K562 (cell line): ENCODE data around the gene CAPN10. TPM values are rescaled to one million over a fixed set of nuclear protein-coding genes. Genes with fewer than 3 reads are reported as not detected.

Source experiments
- ATAC-seq: fragments of 200-7000 bp; cut with Tn5 transposase; 3 replicates; pipeline ENCODE4 v1.9.1; 2020; ENCODE audit warnings: moderate library complexity
- BruUV-seq: library from RNA; stranded (reverse); fragments of 400-500 nt; replicated peaks from 2 replicates; lab custom pipeline; 2021; lab: Mats Ljungman, UMichigan
- CTCF ChIA-PET: fragments of 300-600 bp; formaldehyde crosslinking; extraction: SDS; loops from one replicate; lab custom pipeline; 2021; ENCODE audit warnings: low intra/inter-chr PET ratio; lab: Yijun Ruan, JAX
- POLR2A ChIA-PET: fragments of 300-600, 350-650 bp; sonication (Branson Sonifier 250); formaldehyde crosslinking; extraction: SDS; loops from one replicate; lab custom pipeline; 2021; ENCODE audit warnings: antibody characterized with exemption, inconsistent platforms; lab: Yijun Ruan, JAX
- DNase-seq, 4 experiments: peaks; one replicate each; pipeline versions ENCODE4 v3.0.0 to v3.0.0-alpha.2; 2011 to 2018; ENCODE audit warnings: low spot score in 3 of 4, mixed read lengths in 3 of 4; ENCODE audit errors: extremely low read depth in 1 of 4
- FAIRE-seq: peaks from 2 replicates; lab custom pipeline; 2011; peaks lifted over from hg19 to GRCh38; lab: Jason Lieb, UNC
- H2AFZ ChIP-seq: 2 replicates; pipeline ENCODE4 v1.6.0; 2011; ENCODE audit warnings: low read depth, low read length, control low read depth, inconsistent platforms
- H3K27ac ChIP-seq: fragments of 200-600 bp; 3 replicates; pipeline ENCODE4 v1.8.0; 2011; ENCODE audit warnings: low read depth, mild to moderate bottlenecking, control low read depth, inconsistent platforms, low read length, moderate library complexity, mixed read lengths; ENCODE audit errors: extremely low read depth
- H3K27me3 ChIP-seq, 2 experiments: fragments of 300-600 bp in 1 of 2; 2 replicates in 1 of 2; 3 replicates in 1 of 2; pipeline versions ENCODE4 v1.6.0 to v1.8.0; 2011; ENCODE audit warnings: inconsistent platforms in 2 of 2, low read length in 2 of 2, mild to moderate bottlenecking in 1 of 2, mixed read lengths in 1 of 2, moderate library complexity in 1 of 2; ENCODE audit not compliant: control insufficient read depth in 2 of 2, insufficient read depth in 2 of 2
- H3K36me3 ChIP-seq: fragments of 300-600 bp; 3 replicates; pipeline ENCODE4 v1.8.0; 2011; ENCODE audit warnings: mild to moderate bottlenecking, low read length, inconsistent platforms; ENCODE audit not compliant: control insufficient read depth, insufficient read depth
- H3K4me1 ChIP-seq, 2 experiments: fragments of 200-600 bp in 1 of 2; replicated peaks in 1 of 2; 2 replicates in 1 of 2; 3 replicates in 1 of 2; pipeline versions ENCODE4 v1.5.1 to v1.8.0; 2011; ENCODE audit warnings: inconsistent platforms in 2 of 2, low read length in 2 of 2, mild to moderate bottlenecking in 1 of 2, mixed read lengths in 1 of 2, moderate library complexity in 1 of 2; ENCODE audit not compliant: control insufficient read depth in 2 of 2, insufficient read depth in 2 of 2
- H3K4me2 ChIP-seq: 2 replicates; pipeline ENCODE4 v1.6.1; 2011; ENCODE audit warnings: low read length, control low read depth, inconsistent platforms, mixed read lengths; ENCODE audit not compliant: insufficient read depth
- H3K4me3 ChIP-seq: fragments of 200-600 bp; sonication (generic), shearing (Covaris generic); 2 replicates; pipeline ENCODE4 v1.5.1; 2016; ENCODE audit warnings: control low read depth, inconsistent platforms
- H3K79me2 ChIP-seq: fragments of 200-600 bp; 3 replicates; pipeline ENCODE4 v1.8.0; 2011; ENCODE audit warnings: low read length, inconsistent platforms; ENCODE audit not compliant: control insufficient read depth, insufficient read depth
- H3K9ac ChIP-seq, 2 experiments: 2 replicates each; pipeline versions ENCODE4 v1.6.0 to v1.6.1; 2011; ENCODE audit warnings: low read depth in 2 of 2, low read length in 2 of 2, control low read depth in 1 of 2, inconsistent platforms in 1 of 2, mild to moderate bottlenecking in 1 of 2, mixed read lengths in 1 of 2; ENCODE audit not compliant: insufficient read depth in 1 of 2
- H3K9me1 ChIP-seq: one replicate; pipeline ENCODE4 v1.6.0; 2011; ENCODE audit warnings: inconsistent platforms, mild to moderate bottlenecking, low read length, moderate library complexity; ENCODE audit not compliant: control insufficient read depth, insufficient read depth
- H3K9me3 ChIP-seq: replicated peaks from 2 replicates; pipeline ENCODE4 v1.5.1; 2011; ENCODE audit warnings: low read depth, low read length, inconsistent platforms; ENCODE audit not compliant: control insufficient read depth, insufficient read depth
- H4K20me1 ChIP-seq: replicated peaks from 2 replicates; pipeline ENCODE4 v1.6.1; 2011; ENCODE audit warnings: low read length, inconsistent platforms, mixed read lengths; ENCODE audit not compliant: control insufficient read depth, insufficient read depth
- HDGF ChIP-seq: fragments of 450-650 bp; IDR thresholded peaks from 2 replicates; pipeline ENCODE4 v1.6.1; 2016
- KLF13 ChIP-seq: fragments of 450-650 bp; IDR thresholded peaks from 2 replicates; pipeline ENCODE4 v1.6.1; 2016; ENCODE audit warnings: missing genetic modification characterization, low read depth, mild to moderate bottlenecking, missing compliant biosample characterization, moderate library complexity, borderline replicate concordance
- NCOA2 ChIP-seq, 2 experiments: fragments of 450-650 bp; IDR thresholded peaks; 2 replicates each; pipeline ENCODE4 v1.6.1; 2018; ENCODE audit warnings: mild to moderate bottlenecking in 2 of 2, moderate library complexity in 1 of 2; ENCODE audit not compliant: partially characterized antibody in 2 of 2
- NCOA6 ChIP-seq: fragments of 450-650 bp; IDR thresholded peaks from 2 replicates; pipeline ENCODE4 v1.6.1; 2017; ENCODE audit warnings: mild to moderate bottlenecking
- PHB ChIP-seq: fragments of 250-450 bp; sonication (Bioruptor Pico); IDR thresholded peaks from 2 replicates; pipeline ENCODE4 v1.5.0; 2021
- TBP ChIP-seq: optimal IDR thresholded peaks from 2 replicates; pipeline ENCODE3; 2011; ENCODE audit warnings: low read depth, low read length, improper control_type of control experiment
- ZNF174 ChIP-seq: fragments of 250-450 bp; sonication (Bioruptor Pico); IDR thresholded peaks from 2 replicates; pipeline ENCODE4 v1.4.0; 2020; ENCODE audit warnings: mild to moderate bottlenecking
- ZNF699 ChIP-seq: fragments of 250-450 bp; sonication (Bioruptor Pico); IDR thresholded peaks from 2 replicates; pipeline ENCODE4 v1.8.0; 2021; ENCODE audit warnings: mild to moderate bottlenecking, moderate library complexity; ENCODE audit not compliant: insufficient replicate concordance
- WGBS: fragments of 100-300 bp; shearing (Covaris generic); methylation state at CpG from one replicate; pipeline ENCODE4 v1.1.6; 2016; ENCODE audit warnings: low coverage, mixed read lengths; ENCODE audit not compliant: insufficient coverage; ENCODE audit errors: missing lambda C conversion rate; 5-methylcytosine and 5-hydroxymethylcytosine counted together
- in situ Hi-C: fragments of 300-500 bp; cut with MboI; formaldehyde crosslinking; loops from 4 replicates; pipeline ENCODE4 v1.15.0; 2018; ENCODE audit warnings: inconsistent platforms, mixed read lengths
- intact Hi-C: fragments of 100-400 bp; cut with micrococcal nuclease; formaldehyde crosslinking; loops from 2 replicates; pipeline ENCODE4 v1.14.2; 2022
- polyA plus RNA-seq, 8 experiments: library from polyadenylated mRNA; depleted of rRNA in 4 of 8; stranded (reverse) in 5 of 8; unstranded in 3 of 8; fragments of >200 nt; fragmentation: Nextera tagmentation in 2 of 8; fragmentation: Illumina TruSeq in 1 of 8; extraction: Ambion mirVana in 2 of 8; extraction: Trizol in 1 of 8; gene quantifications; 2 replicates each; pipeline versions ENCODE4 v1.2.1 to v1.2.3, GENCODE V29; 2011 to 2014; ENCODE audit warnings: inconsistent platforms in 1 of 8, missing spikeins in 1 of 8
- total RNA-seq, 7 experiments: library from RNA; depleted of rRNA in 6 of 7; stranded (reverse); fragments of >200 nt in 6 of 7; fragmentation: Illumina TruSeq in 2 of 7; extraction: Trizol in 2 of 7; gene quantifications; 2 replicates each; pipeline versions ENCODE4 v1.2.1 to v1.2.3, GENCODE V29; 2011 to 2021; ENCODE audit warnings: low replicate concordance in 1 of 7
- TF ChIP-seq, protein P1 (sequence below), 2 experiments: fragments of 450-650 bp in 1 of 2; sonication (generic) in 1 of 2; formaldehyde crosslinking in 1 of 2; IDR thresholded peaks; 2 replicates each; pipeline versions ENCODE4 v1.7.1 to v1.9.0; 2016 to 2022; ENCODE audit warnings: inconsistent platforms in 1 of 2, mild to moderate bottlenecking in 1 of 2, missing genetic modification reagents in 1 of 2
- TF ChIP-seq, protein P2 (sequence below): sonication (generic); formaldehyde crosslinking; IDR thresholded peaks from 2 replicates; pipeline ENCODE4 v1.9.0; 2022; ENCODE audit warnings: mild to moderate bottlenecking, missing genetic modification reagents

The CAPN10 gene
- total and polyA plus RNA-seq, 9 of the 15 experiments (the other 6 are each of a cell fraction or from before 2014, with no cell fraction given): 0.08 to 26.1 (median 8.4) TPM

DNA sequence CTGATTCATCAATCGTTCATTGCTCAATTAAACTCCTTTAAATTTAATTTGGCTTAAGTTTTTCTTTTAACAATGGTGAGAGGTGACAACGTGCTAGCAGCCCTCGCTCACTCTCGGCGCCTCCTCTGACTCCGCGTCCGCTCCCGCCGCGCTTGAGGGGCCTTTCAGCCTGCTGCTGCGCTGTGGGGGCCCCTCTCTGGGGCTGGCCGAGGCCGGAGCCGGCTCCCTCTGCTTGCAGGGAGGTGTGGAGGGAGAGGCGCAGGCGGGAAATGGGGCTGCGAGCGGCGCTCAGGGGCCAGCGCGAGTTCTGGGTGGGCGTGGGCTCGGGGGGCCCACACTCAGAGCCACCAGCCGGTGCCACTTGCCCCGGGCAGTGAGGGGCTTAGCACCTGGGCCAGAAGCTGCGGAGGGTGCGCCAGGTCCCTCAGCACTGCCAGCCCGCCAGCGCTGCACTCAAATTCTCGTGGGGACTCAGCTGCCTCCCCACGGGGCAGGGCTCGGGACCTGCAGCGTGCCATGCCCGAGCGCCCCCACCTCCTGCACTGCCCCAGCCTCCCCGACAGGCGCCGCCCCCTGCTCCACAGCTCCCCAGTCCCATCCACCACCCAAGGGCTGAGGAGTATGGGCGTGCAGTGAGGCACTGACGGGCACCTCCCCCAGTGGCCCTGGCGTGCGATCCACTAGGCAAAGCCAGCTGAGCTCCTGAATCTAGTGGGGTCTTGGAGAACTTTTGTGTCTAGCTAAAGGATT lies 48.3 kb upstream of the CAPN10 start:
- no TSS peak for BruUV-seq
- H3K9ac ChIP-seq: no peak overlapping the region
- ChIA-PET CTCF (no interaction called here), POLR2A (interaction anchor here (0.6 to 0.7 kb wide), 2 partner anchors 213 to 266 kb away, joined by 3 read pairs; no protein-coding TSS in a partner anchor)
- DNase-seq (no peak), ATAC-seq (no peak), FAIRE-seq (no peak)
- no peaks in the 10 kb centered on the region for H3K4me1 ChIP-seq
- WGBS: 96% methylated on average over 14 of the region's 43 CpGs
- intact Hi-C loops: no loop called here
- H3K27ac ChIP-seq: no peak overlapping the region
- peaks cover 34% of the 10 kb centered on the region; the same call in 2 of the 3 replicates for H3K36me3 ChIP-seq
- H4K20me1 ChIP-seq: no peaks in the 10 kb centered on the region
- no peaks in the 10 kb centered on the region for H3K27me3 ChIP-seq
- H3K4me3 ChIP-seq: no peak overlapping the region
- no peak overlapping the region for H2AFZ ChIP-seq
- in situ Hi-C loops: no loop called here
- no peaks in the 10 kb centered on the region for H3K9me1 ChIP-seq
- H3K79me2 ChIP-seq: no peaks in the 10 kb centered on the region
- peaks cover 3% of the 10 kb centered on the region for H3K9me3 ChIP-seq
- H3K4me2 ChIP-seq: no peak overlapping the region
- TF ChIP-seq, protein P1, sequence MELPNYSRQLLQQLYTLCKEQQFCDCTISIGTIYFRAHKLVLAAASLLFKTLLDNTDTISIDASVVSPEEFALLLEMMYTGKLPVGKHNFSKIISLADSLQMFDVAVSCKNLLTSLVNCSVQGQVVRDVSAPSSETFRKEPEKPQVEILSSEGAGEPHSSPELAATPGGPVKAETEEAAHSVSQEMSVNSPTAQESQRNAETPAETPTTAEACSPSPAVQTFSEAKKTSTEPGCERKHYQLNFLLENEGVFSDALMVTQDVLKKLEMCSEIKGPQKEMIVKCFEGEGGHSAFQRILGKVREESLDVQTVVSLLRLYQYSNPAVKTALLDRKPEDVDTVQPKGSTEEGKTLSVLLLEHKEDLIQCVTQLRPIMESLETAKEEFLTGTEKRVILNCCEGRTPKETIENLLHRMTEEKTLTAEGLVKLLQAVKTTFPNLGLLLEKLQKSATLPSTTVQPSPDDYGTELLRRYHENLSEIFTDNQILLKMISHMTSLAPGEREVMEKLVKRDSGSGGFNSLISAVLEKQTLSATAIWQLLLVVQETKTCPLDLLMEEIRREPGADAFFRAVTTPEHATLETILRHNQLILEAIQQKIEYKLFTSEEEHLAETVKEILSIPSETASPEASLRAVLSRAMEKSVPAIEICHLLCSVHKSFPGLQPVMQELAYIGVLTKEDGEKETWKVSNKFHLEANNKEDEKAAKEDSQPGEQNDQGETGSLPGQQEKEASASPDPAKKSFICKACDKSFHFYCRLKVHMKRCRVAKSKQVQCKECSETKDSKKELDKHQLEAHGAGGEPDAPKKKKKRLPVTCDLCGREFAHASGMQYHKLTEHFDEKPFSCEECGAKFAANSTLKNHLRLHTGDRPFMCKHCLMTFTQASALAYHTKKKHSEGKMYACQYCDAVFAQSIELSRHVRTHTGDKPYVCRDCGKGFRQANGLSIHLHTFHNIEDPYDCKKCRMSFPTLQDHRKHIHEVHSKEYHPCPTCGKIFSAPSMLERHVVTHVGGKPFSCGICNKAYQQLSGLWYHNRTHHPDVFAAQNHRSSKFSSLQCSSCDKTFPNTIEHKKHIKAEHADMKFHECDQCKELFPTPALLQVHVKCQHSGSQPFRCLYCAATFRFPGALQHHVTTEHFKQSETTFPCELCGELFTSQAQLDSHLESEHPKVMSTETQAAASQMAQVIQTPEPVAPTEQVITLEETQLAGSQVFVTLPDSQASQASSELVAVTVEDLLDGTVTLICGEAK (IDR thresholded peaks at IDR 0.05): no peak
- TF ChIP-seq, protein P1 (CRISPR knock-in tag; IDR thresholded peaks at IDR 0.05): no peak
- TF ChIP-seq NCOA6 (no peak), ZNF699 (CRISPR knock-in tag) (no peak), HDGF (no peak), KLF13 (tag) (no peak), PHB (CRISPR knock-in tag) (no peak), ZNF174 (no peak), NCOA2 (IDR thresholded peaks at IDR 0.05; ENCODE audit: partially characterized antibody in 2 of 2) (no peak), TBP (no peak)
- TF ChIP-seq, protein P2, sequence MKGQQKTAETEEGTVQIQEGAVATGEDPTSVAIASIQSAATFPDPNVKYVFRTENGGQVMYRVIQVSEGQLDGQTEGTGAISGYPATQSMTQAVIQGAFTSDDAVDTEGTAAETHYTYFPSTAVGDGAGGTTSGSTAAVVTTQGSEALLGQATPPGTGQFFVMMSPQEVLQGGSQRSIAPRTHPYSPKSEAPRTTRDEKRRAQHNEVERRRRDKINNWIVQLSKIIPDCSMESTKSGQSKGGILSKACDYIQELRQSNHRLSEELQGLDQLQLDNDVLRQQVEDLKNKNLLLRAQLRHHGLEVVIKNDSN: no peak
